NCI-H2171 (cell line): ENCODE results near the gene RFLNA.
"Not testable (repeated sequence)": the region's sequence is repeated elsewhere in the genome, so short reads cannot be mapped to it uniquely, and the experiment has no call there.

Source experiments
- DNase-seq: peaks from one replicate; lab custom pipeline; 2025; lab: John Stamatoyannopoulos, UW

The RFLNA gene

DNA sequence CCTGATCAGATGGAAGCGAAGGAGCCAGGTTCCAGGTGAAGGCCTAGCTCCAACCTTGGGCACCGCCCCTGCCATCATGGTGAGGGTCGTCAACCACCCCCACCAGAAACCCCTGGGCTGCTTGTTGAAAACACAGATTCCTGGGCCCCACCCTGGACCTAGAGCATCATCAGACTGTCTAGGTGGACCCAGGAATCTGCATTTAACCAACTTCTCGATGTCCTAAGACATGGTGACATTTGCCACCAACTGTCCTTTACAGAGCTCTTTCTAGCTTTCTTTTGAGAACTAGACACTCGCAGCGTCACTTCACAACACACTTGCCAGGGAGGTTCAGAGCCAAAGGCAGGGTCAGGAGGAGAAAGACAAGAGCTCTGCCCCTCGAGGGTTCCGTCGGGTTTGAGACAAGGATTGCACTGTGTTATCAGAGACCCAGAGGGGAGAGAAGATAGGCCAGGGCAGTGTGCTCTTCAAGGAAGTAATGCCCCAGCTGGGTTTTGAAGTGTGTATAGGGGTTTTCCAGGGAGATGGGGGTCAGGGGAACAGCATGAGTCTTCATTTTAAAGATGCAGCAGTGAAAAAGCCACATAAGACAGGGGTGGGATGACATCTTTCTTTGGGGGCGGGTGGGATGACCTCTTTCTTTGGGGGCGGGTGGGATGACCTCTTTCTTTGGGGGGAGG is 24.6 kb downstream of the RFLNA start:
- no peak for DNase-seq

DNA sequence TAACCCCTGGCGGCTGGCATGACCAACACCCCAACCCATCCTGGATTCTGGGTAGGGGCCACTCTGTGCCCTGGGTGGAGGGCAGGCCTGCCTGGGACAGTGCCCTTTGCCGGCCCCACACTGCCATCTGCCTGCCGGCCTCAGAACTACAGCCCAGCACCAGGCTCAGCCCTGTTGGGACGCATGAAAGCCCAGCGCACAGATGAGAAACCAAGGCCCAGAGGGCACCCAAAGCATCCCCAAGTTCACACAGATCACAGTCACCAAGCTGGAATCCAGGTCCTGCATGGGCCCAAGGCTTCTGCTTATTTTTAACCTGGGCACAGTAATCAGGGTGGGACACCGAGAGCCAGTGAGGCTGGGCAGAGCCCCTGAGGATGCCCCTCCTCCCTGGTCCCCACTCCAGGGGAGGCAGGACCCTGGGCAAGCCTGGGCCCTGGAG is 26.2 kb downstream of the RFLNA start:
- peak; percentile 12 for DNase-seq

DNA sequence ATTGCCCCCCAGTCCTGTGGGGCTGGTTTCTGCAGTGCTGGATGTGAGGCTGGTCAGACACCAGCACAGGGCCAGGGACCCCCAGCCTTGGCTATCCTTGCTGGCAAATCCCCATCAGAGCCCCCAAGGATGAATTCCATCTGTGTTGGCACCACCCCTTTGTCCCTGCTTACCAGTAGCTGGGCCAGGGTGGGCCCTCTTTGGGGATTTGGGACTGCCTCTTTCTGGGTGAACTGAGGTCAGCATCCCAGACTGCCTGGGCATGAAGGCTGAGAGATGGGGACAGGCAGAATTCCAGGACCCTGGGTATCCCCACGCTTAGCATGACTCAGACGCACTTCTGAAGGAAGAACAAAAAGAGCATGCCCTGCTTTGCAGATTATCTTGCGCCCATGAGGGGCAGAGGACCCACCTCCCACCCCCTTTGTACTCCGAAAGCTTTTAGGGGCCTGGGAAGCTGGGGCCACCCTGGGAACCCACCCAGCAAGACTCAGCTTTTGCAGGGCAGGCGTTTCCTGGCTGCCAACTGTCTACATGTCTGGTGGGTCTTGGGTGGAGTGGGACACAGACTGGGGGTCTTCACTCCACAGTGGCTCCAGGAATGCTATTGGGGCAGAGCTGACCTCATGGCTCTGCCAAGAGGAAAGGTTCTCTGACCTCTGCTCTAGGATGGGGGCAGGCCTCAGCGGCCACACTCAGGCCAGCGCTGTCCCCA is 26.8 kb downstream of the RFLNA start:
- DNase-seq, result no peak

DNA sequence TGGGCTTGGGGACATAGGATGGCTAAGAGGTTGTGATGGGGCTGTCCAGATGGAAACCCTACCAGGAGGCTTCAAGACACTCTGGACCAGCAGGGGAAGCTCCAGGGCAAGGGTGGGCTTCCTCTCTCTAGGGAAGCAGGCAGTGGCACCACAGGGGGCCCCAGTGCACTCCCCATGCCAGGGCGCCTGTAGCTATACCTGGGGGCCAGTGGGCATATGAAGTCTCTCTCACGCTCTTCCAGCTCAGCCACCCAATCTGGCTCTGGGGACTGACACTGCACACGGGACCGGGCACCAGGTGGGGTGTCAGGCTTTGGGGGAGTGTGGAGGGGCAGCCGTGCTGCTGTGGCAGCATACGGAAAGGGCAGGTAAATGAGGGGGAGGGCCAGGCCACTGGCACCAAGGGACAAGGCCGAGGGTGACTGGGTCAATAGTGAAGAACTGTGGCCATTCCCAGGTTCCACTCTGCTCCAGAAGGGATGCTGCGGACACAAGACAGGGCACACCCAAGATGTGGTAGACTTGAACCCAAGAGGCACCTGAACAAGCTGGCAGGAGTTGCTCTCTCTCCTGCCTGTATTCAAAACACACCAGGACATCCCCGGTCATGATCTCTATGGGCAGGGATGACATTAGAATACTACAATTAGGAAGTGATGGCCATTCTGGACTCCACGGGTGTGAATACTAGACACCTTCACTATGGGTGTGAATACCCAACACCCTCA is 27.5 kb downstream of the RFLNA start:
- DNase-seq, result no peak

- DNase-seq, result not testable (repeated sequence)
Measured at GRCh38 chr12:124322999-124323328, 28.1 kb downstream of the RFLNA start.

- no peak for DNase-seq
Measured at GRCh38 chr12:124323771-124324530, 29.1 kb downstream of the RFLNA start.

- no peak for DNase-seq
Measured at GRCh38 chr12:124324803-124325705, 30.2 kb downstream of the RFLNA start.

GRCh38 chr12:124326104-124326503 is 31.2 kb downstream of the RFLNA start:
- no peak for DNase-seq

DNA sequence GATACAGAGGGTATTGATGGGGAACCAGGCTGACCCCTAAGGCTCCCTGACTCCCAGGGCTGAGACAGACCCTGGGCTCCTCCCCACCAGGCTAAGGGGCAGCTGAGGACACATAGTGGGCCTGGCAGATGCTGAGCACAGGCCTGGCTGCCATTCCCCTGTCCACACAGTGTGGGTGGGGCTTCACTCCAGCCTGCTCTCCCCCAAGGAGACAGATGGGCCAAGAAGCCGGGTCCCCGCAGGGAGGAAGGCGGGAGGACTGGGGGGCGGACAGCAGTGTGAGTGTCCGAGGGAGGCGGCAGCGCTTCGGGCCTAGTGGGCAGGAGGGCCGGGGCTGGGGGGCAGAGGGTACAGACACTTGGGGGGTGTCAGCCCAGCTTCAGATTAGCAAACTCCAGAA is 32.0 kb downstream of the RFLNA start:
- DNase-seq, result no peak

DNA sequence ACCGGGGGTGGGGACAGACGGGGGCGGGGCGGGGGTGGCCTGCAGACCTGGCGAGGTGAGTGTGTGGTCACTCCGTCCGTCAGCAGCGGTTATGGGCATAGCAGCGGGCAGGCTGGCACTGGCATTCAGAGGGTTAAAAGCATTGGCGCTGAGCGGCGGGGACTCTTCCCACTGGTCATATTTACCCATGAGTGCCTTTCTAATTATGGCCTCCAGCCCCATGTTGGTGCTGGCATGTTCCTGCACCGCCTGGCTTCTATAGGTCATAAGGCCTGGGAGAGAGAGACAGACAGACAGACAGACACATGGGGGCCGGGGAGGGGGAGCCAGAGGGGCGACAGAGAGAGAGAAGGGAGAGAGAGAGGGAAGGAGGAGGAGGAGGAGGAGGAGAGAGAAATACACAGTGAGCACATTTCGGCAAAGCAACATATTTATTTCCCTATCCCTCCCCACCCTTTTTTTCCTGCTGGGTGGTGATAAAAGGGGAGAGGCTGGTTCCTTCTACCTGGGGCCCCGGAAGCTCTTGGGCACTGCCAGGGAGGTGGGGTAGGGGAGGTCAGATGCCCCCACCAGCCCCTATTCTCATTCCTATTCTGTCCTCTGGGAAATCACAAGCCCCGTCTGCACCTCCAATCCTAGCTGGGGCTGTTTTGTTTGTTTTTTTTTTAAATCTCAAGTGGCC is 32.6 kb downstream of the RFLNA start:
- DNase-seq, result no peak

DNA sequence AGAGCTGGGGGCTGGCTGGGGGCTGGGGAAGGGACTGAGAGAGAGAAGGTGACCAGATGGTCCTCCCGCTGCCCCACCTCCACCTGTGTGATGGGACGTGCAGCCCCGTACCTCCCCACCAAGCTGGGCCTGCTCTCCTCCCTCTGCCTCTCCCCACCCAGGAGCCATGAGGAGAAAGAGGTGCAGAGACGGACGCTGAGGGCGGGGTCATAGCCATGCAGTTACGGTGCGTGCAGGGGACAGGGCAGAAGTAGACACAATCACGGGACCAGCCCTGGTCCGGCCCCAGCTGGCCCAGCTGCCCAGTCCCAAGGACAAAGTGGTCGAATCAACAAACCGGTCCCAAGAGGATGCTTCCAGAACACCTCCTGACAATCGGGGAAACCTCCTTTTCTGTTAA is 33.2 kb downstream of the RFLNA start:
- DNase-seq, result no peak

DNA sequence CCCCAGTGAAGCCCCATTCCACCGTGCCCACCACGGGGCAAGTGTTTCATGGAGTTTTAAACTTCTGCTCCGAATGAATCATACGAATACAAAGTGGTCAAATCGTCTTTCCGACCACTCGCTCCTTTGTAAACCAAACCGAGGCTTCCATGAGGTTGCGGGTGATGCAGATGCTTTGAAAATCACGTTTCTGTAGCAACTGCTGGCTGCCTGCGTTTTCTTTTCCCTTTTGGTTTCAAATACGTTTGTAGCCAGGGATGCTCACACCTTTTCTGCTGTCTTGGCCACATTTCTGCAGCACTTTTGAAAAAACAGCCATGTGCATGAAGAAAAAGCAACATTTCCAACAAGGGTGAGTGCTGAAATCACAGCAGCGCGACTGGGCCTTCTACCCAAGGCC is 33.7 kb downstream of the RFLNA start:
- no peak for DNase-seq

GRCh38 chr12:124332058-124332672 is 37.3 kb downstream of the RFLNA start:
- no peak for DNase-seq

- DNase-seq, result no peak
Measured at GRCh38 chr12:124332900-124333299, 38.0 kb downstream of the RFLNA start.

DNA sequence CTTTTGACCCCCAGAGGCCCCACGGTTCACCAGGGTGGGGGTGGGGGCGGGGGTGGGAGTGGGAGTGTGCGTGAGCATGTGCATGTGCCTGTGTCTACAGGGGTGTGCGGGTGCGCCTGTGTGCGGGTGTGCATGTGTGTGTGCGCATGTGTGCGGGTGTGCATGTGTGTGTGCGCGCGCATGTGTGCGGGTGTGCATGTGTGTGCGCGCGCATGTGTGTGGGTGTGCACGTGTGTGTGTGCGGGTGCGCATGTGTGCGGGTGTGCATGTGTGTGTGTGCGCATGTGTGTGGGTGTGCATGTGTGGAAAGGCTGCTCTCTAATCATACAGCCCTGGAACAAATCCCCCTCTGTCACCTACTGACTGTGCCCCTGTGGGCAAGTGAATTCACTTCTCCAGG is 38.8 kb downstream of the RFLNA start:
- DNase-seq, result no peak

- no peak for DNase-seq
Measured at GRCh38 chr12:124334266-124334665, 39.4 kb downstream of the RFLNA start.

DNA sequence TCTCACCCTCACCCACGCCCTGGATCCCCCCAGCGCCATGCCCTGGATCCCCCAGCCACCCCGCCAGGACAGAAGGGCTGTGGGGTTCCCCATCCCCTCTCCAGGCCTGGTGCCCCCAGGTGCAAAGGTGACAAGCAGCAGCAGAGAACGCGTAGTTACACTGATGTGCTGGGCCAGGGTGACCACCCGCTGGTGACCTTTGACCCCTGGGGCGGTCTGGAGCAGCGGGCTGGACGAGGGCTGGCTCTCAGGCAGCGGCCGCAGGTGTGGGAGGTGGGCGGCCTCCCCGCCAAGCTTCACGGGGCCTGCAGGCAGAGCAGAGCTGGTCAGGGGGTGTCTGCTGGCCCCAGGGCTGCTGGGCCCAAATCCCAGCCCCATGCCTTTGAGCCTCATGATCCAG is 40.1 kb downstream of the RFLNA start:
- no peak for DNase-seq

DNA sequence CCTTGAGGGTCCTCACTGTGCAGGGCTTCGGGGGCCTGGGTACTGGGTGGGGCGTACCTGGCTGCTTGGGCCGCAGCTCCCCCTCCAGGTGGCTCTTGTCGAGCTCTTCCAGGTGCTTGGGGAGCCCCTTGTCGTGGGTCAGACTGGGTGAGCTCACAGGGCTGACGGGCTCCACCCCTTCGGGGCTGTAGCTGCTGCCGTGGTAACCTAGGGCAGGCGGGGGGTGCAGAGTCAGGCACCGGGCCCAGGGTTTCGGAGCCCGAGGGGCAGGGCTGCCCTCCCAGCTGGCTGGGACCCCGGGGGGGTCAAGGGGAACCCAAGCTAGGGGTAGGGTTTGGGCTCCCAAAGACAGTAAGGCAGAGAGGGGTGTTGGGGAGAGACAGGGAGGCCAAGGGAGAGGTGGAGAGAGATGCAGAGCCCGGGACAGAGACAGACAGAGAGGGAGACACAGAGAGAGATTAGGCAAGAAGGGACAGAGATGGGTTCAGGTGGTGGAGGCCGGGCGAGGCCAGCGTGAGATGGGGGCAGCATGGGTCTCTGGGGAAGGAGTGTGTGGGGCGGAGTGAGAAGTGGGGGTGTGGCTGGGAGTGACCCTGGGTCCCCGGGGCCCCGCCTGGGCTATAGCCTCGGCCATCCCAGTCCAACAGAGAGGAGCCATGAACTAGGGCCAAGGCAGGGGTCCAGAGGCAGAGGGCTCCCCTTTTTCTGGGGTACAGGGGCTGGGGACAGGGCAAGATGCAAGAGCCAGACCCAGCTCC is 40.7 kb downstream of the RFLNA start:
- no peak for DNase-seq

- no peak for DNase-seq
Measured at GRCh38 chr12:124336184-124336437, 41.2 kb downstream of the RFLNA start.
